Measurements from ENCODE around the gene SCGN. TPM values are rescaled to one million over a fixed set of nuclear protein-coding genes. Genes with fewer than 3 reads are reported as not detected.

Gene SCGN
- not detected in 2 replicates for total RNA-seq (2014; rRNA removed; shearing (Covaris generic))

GRCh38 chr6:25652007-25652515 lies at the start of gene SCGN:
Gene SCGN, plus strand, starts transcription at chr6:25652215. Its CDS starts 189 bp downstream, at chr6:25652404.

Other genes with a start within 250 kb of the SCGN start
- not detected in 2 replicates for gene SLC17A4, start 102.5 kb downstream of the SCGN start, total RNA-seq (2014; rRNA removed; shearing (Covaris generic))
- not detected in 2 replicates for gene SLC17A1, start 179.8 kb downstream of the SCGN start, total RNA-seq (2014; rRNA removed; shearing (Covaris generic))
- not detected in 2 replicates for gene SLC17A3, start 222.0 kb downstream of the SCGN start, total RNA-seq (2014; rRNA removed; shearing (Covaris generic))